Esophagus muscularis mucosa (tissue), 4 donors: ENCODE measurements around the gene TIGD1.

ENCODE experiments used
- EP300 ChIP-seq: sonication (generic); formaldehyde crosslinking; IDR thresholded peaks from one replicate; pipeline ENCODE4 v1.6.1; 2017; ENCODE audit warnings: antibody characterized with exemption
- POLR2AphosphoS5 ChIP-seq, 2 donors: sonication (generic); formaldehyde crosslinking; IDR thresholded peaks; one replicate each; pipeline ENCODE4 v1.6.1; 2017; ENCODE audit warnings: antibody characterized with exemption in 2 of 2
- TF ChIP-seq, protein P1 (sequence below), 3 experiments: fragments of 200-600 bp in 2 of 3; fragments of 450-650 bp in 1 of 3; sonication (generic) in 2 of 3; IDR thresholded peaks; one replicate each; pipeline ENCODE4 v1.5.1; 2017 to 2019; ENCODE audit warnings: antibody characterized with exemption in 3 of 3, mild to moderate bottlenecking in 2 of 3, moderate library complexity in 1 of 3

DNA sequence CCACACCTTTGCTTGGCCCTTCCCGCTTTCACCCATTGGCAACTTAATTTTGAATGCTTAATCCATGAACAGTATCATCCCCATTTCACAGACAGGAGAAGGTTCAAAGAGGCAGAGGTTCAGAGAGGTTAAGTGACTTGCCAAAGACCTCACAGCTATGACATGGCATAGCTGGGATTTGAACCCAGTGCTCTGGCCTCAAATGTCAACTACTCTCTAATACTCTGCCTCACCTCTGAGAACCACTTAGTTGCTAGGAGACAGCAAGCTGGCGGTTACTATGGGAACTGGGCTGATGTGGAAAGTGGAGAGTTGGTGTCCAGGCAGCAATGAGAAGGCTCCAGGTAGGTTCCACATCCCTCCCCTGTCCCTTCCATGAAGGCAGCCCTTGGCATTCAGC lies 45.9 kb downstream of the TIGD1 start:
- TF ChIP-seq, protein P1, sequence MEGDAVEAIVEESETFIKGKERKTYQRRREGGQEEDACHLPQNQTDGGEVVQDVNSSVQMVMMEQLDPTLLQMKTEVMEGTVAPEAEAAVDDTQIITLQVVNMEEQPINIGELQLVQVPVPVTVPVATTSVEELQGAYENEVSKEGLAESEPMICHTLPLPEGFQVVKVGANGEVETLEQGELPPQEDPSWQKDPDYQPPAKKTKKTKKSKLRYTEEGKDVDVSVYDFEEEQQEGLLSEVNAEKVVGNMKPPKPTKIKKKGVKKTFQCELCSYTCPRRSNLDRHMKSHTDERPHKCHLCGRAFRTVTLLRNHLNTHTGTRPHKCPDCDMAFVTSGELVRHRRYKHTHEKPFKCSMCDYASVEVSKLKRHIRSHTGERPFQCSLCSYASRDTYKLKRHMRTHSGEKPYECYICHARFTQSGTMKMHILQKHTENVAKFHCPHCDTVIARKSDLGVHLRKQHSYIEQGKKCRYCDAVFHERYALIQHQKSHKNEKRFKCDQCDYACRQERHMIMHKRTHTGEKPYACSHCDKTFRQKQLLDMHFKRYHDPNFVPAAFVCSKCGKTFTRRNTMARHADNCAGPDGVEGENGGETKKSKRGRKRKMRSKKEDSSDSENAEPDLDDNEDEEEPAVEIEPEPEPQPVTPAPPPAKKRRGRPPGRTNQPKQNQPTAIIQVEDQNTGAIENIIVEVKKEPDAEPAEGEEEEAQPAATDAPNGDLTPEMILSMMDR (IDR thresholded peaks at IDR 0.05), result no peak
- TF ChIP-seq EP300 (no peak), POLR2AphosphoS5 (IDR thresholded peaks at IDR 0.05) (no peak)
